Activated T-helper 1 cell treated with anti-CD3 and anti-CD28 coated beads, Interleukin-2, amount 50 U/mL, for 16 hours (primary cell): ENCODE measurements around the gene RFX5.
"Not testable (repeated sequence)": the region's sequence is repeated elsewhere in the genome, so short reads cannot be mapped to it uniquely, and the experiment has no call there.

ENCODE experiments used
- DNase-seq, 2 donors: peaks; one replicate each; pipeline ENCODE4 v3.0.0-alpha.2; 2020; ENCODE audit warnings: low read depth in 1 of 2, low spot score in 1 of 2

The RFX5 gene

DNA sequence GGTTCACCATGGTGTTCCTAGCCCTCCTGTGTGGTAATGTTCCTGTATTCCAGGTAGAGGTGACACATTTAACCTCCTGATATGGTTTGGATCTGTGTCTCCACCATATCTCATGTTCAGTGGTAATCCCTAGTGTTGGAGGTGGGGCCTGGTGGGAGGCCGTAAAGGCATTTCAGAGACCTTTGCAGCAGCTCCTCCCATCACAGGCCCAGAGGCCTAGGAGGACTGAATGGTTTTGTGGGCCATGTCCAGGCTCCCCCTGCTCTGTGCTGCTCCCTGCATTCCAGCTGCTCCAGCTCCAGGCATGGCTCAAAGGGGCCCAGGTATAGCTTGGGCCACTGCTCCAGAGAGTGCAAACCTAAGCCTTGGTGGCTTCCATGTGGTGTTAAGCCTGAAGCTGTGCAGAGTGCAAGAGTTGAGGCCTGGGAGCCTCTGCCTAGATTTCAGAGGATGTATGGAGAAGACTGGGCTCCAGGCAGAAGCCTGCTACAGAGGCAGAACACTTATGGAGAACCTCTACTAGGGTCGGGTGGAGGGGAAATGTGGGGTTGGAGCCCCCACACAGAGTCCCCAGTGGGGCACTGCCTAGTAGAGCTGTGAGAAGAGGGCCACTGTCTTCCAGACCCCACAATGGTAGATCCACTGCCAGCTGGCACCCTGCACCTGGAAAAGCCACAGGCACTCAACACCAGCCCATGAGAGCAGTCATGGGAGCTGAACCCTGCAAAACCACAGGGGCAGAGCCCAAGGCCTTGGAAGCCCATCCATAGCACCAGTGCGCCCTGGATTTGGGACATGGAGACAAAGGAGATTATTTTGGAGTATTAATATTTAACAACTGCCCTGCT, 15.5 kb upstream of the RFX5 start:
- no peak for DNase-seq

DNA sequence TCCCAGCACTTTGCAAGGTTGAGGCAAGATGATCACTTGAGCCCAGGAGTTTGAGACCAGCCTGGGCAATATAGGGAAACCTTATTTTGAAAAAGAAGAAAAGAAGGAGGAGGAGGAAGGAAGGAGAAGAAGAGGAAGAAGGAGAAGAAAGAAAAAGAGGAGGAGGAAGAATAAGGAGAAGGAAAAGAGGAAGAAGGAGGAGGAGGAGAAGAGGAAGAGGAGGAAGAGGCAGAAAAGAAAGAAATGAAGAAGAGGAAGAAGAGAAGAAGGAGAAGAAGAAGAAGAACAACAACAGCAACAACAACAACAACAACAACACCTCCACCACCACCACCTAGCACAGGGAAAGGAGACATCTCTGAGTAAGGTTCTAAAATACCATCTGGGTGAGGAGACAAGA, 14.8 kb upstream of the RFX5 start:
- DNase-seq: no peak

DNA sequence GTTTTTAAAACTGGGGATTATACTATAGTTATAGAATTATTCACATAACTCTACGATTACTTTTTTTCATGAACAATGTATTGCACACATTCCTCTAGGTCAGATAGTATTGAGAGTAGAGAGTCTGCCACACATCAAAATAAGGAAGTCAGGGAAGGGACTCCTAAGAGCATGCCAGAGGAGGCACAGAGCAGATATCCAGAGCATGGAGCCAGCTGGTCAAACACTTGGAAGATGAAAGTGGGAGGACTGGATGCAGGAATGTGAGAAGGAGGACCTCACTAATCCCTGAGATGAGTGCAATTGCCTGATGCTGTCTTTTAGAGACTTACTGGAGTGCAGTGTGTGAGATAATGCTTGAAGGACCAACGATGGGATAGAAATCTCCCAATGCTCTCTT, 9.6 kb upstream of the RFX5 start:
- no peak for DNase-seq

DNA sequence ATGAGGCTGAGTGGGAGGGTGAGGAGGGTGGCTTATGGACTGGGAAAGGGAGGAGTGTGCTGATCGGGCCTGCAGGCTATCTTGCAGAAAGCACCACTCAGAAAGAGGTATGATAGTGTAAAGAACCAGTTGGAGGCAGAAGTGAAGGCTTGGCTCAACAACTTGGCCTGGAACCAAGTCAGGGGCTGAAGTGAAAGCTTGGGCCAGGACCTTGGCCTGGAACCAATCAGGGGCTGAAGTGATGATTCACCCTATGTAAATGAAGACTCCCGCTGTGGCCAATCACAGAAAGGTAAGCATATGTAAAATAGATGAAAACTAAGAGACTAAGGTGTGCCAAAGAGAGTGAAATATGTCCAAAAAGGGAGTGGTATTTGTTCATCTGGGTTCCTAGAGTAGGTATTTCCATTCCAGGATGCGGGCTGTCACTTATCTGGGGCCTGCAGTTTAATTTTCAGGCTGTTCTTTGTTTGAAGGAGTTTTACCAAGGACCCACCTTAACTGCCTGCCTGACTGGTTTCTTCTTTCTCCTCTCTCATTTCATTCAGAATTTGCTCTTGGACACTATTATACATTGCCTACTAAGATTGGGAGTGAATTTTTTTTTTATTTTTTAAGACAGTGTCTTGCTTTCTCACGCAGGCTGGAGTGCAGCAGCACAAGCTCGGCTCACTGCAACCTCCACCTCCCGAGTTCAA, 5.1 kb upstream of the RFX5 start:
- no peak for DNase-seq

- not testable (repeated sequence) for DNase-seq
These were observed 3.3 kb upstream of the RFX5 start for GRCh38 chr1:151350323-151350722.

DNA sequence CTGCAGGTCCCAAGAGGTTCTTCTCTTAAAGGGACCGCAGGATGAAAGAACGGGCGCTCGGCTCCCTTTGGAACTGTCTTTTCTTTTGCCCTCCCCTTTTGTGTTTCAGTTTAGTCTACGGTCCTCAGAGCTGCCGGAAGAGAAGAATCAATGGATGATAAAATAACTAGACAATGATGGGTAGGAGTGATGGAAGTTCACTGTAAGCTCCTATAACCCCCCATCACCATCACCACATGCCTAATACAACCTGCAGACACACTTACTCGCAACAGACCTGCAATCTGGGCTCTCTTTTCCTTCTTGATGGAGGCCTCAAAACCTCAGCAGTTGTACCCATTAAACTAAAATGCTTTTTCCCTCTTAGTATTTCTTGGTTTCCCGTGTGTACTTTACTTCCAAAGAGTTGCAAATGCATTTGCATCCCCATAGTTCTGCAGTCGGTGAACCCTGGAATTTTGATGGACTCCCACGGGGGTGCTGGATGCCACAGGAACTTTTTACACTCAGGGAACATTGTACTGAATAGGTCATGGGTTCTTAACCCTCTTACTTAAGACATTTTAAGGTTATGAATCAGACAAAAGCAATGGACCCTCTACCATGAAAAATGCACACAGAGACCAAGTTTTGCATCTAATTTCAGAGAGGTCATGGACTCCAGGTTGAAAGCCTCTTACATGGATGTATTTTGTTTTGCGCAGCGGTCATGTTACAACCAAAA, 633 bp upstream of the RFX5 start:
- no peak for DNase-seq

GRCh38 chr1:151346082-151346768, 827 bp downstream of the RFX5 start:
- no peak for DNase-seq

DNA sequence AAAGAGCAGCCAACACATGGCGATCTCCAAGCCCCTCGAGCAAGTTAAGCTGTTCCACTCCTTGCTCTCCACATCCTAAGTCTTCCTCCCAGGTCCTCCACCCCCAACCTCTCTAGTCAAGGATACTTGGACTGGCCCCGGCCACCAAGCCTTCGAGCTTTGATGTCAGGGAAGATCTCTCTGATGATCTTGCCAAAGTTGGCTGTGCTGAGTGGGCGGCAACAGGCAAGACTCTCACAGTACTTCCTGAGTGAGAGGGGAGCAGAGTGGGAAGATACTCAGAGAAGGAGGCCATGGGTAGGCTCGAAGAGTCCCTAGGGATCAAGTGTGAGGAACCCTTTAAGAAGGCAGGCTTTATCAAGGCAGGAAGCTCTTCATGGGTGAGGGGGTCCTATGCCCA, 2.8 kb downstream of the RFX5 start:
- no peak for DNase-seq

DNA sequence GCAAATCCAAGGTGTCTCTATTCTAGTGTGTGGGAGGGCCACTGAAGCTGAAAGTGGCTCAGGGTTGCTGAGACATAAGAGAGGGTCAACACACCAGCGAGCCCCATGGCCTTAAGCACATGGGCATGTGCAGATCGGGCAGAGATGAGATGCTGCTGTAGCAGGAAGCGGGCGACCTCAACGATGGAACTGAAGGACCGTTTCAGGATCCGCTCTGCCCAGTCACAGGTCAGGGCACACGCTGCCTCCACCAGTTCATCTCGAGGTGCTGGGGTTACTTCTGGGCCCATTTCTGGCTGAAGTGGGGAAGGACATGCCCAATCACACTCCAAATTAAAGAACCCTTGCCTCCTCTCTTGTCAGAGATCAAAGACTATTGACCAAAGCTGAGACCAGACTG, 3.5 kb downstream of the RFX5 start:
- DNase-seq: no peak

- no peak for DNase-seq
These were observed 4.5 kb downstream of the RFX5 start for GRCh38 chr1:151342569-151342968.

DNA sequence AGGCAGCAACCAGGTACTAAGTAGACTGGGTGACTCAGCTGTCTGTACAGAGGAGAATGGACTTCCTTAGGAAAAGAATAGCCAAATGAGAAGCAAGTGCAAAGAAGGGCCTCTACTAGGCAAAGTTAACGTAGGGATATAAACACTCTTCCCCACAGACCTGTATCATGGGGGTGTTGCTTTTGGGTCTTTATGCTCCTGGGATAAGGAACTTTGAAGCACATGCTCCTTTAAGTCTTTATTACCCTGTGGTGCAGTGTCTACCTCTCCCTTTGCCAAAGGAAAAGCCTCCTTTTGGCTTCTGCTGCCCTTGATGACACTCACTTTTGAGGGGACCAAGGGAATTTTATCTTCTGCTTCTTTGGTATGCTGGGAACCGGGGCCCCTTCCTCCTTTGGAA, 5.0 kb downstream of the RFX5 start:
- DNase-seq: no peak

DNA sequence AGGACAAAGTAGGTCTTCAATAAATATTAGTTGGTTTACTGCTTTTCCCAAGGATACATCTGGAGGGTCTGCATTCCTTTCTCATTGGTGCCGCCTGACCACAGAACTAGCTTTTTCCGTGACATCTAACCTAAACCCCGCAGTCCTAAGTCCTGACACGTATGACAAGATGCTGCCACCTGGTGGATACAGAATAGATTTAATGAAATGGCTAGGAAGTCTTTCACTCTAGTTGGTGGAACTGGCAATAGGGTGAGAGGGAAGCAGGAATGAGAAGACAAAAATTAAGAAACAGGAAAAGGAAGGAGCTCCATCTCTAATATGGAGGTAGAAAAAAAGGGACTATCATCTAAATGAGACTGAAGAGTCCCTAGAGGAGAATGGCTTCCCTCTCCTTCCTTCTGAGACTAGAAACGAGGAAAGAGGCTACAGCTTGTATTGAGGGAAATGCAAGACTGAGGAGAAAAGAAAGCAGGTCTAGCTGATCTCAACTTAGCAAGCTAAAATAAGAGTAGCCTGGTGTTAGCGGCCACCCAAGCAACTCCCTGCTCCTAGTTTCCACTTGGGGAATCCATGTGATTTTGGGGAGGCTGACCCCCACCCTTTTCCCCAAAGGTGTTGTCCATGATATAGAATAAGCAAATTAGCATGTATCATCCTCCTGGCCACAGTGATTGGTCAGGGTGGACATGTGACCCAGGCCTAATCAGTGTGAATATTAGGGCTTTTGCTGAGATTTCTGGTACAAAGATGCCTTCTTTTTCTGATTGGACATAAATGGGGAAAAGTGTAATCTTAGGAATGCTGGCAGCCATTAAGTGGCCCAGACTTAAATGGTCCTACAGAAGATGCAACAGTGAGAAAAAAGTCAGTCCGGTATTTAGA, 5.9 kb downstream of the RFX5 start:
- peak in 1 of 2 donors; percentile 22 for DNase-seq

GRCh38 chr1:151336556-151336955, 10.5 kb downstream of the RFX5 start:
- DNase-seq: no peak

- DNase-seq: no peak
These were observed 12.2 kb downstream of the RFX5 start for GRCh38 chr1:151334822-151335221.

DNA sequence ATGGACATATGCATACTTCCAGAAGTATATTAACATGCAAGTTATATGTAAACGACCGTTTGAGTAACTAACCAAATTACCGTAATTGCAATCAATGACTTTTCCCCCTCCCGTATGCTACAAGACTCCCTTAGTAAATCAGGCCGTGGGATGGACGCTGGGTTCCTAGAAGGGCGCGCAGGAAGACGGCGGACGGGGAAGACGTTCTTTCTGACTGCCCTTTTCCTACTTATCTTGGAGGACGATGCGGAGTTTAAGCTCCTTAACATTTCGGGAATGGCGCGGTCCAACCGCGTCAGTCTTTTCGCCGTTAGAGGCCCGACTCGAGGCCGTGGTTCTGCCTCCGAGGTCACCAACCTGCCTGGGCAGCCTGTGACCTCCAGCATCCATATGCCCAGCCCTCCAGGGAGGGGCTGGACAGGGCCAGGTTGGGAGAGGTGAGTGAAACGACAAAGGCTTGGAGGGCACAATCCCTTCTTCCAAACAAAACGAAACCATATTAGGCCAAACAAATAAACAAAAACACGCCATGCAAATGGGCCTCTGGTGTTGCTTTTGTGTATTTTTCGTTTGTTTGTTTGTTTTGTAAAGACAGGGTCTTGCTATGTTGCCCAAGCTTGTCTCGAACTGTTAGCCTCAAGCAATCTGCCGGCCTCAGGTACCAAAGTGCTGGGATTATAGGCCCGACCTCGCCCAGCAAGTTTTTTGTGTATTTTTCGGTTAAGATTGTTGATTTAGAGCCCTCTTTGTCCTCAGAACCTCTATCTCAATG, 19.0 kb downstream of the RFX5 start:
- no peak for DNase-seq

GRCh38 chr1:151327223-151327902, 19.7 kb downstream of the RFX5 start, which contains the start of gene PI4KB:
TSS of gene PI4KB (minus strand) at chr1:151327416. CDS start at chr1:151316481, 10,935 bp downstream.
- DNase-seq: peak; percentile 62 to 71

- peak; percentile 9 to 35 for DNase-seq
These were observed 20.3 kb downstream of the RFX5 start for GRCh38 chr1:151326619-151327222.

DNA sequence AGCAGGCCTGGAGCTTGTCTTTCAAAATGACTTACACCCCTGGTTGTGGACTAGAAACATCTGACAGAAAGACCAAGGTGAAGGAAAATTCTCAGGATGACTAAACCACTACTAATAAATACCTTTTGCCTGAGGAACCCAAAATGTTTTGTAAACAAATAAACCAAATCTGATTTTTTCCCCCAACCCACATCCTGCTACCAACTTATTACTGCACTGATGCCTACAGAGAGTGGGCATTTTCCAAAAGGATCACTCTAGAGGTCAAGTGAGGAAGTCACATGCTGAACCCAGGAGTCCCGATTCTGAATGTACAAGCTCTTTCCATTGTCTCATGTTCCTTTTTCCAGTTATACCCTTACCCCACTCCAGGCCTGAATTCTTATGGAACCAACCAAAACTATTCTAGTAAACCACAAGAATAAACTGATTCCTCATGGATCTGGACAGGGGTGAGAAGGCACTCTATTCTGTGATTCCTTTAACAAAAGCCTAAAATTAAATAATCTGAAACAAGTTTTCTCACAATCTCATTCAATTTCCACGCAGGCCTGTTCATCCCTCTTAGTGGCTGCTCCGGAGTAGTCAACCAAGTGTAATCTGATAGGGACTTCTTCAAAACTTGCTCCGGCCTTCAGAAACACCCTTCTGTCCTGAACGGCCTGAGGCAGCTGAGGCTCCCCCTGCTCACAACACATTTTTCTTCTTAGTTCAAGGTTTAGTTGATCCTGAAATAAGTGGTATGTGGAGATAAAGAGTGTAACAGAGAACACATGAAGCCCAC, 21.2 kb downstream of the RFX5 start:
- no peak for DNase-seq
